K562 (cell line): ENCODE results near the gene UGT1A5. TPM values are rescaled to one million over a fixed set of nuclear protein-coding genes. Genes with fewer than 3 reads are reported as not detected.

Experiments
- ATAC-seq: fragments of 200-7000 bp; cut with Tn5 transposase; 3 replicates; pipeline ENCODE4 v1.9.1; 2020; ENCODE audit warnings: moderate library complexity
- BruUV-seq: library from RNA; stranded (reverse); fragments of 400-500 nt; replicated peaks from 2 replicates; lab custom pipeline; 2021; lab: Mats Ljungman, UMichigan
- CTCF ChIA-PET: fragments of 300-600 bp; formaldehyde crosslinking; extraction: SDS; loops from one replicate; lab custom pipeline; 2021; ENCODE audit warnings: low intra/inter-chr PET ratio; lab: Yijun Ruan, JAX
- POLR2A ChIA-PET: fragments of 300-600, 350-650 bp; sonication (Branson Sonifier 250); formaldehyde crosslinking; extraction: SDS; loops from one replicate; lab custom pipeline; 2021; ENCODE audit warnings: antibody characterized with exemption, inconsistent platforms; lab: Yijun Ruan, JAX
- DNase-seq, 4 experiments: peaks; one replicate each; pipeline versions ENCODE4 v3.0.0 to v3.0.0-alpha.2; 2011 to 2018; ENCODE audit warnings: low spot score in 3 of 4, mixed read lengths in 3 of 4; ENCODE audit errors: extremely low read depth in 1 of 4
- FAIRE-seq: peaks from 2 replicates; lab custom pipeline; 2011; peaks lifted over from hg19 to GRCh38; lab: Jason Lieb, UNC
- H2AFZ ChIP-seq: 2 replicates; pipeline ENCODE4 v1.6.0; 2011; ENCODE audit warnings: low read depth, low read length, control low read depth, inconsistent platforms
- H3K27ac ChIP-seq: fragments of 200-600 bp; 3 replicates; pipeline ENCODE4 v1.8.0; 2011; ENCODE audit warnings: low read depth, mild to moderate bottlenecking, control low read depth, inconsistent platforms, low read length, moderate library complexity, mixed read lengths; ENCODE audit errors: extremely low read depth
- H3K27me3 ChIP-seq, 2 experiments: fragments of 300-600 bp in 1 of 2; 2 replicates in 1 of 2; 3 replicates in 1 of 2; pipeline versions ENCODE4 v1.6.0 to v1.8.0; 2011; ENCODE audit warnings: inconsistent platforms in 2 of 2, low read length in 2 of 2, mild to moderate bottlenecking in 1 of 2, mixed read lengths in 1 of 2, moderate library complexity in 1 of 2; ENCODE audit not compliant: control insufficient read depth in 2 of 2, insufficient read depth in 2 of 2
- H3K36me3 ChIP-seq: fragments of 300-600 bp; 3 replicates; pipeline ENCODE4 v1.8.0; 2011; ENCODE audit warnings: mild to moderate bottlenecking, low read length, inconsistent platforms; ENCODE audit not compliant: control insufficient read depth, insufficient read depth
- H3K4me1 ChIP-seq, 2 experiments: fragments of 200-600 bp in 1 of 2; replicated peaks in 1 of 2; 2 replicates in 1 of 2; 3 replicates in 1 of 2; pipeline versions ENCODE4 v1.5.1 to v1.8.0; 2011; ENCODE audit warnings: inconsistent platforms in 2 of 2, low read length in 2 of 2, mild to moderate bottlenecking in 1 of 2, mixed read lengths in 1 of 2, moderate library complexity in 1 of 2; ENCODE audit not compliant: control insufficient read depth in 2 of 2, insufficient read depth in 2 of 2
- H3K4me2 ChIP-seq: 2 replicates; pipeline ENCODE4 v1.6.1; 2011; ENCODE audit warnings: low read length, control low read depth, inconsistent platforms, mixed read lengths; ENCODE audit not compliant: insufficient read depth
- H3K4me3 ChIP-seq: fragments of 200-600 bp; sonication (generic), shearing (Covaris generic); 2 replicates; pipeline ENCODE4 v1.5.1; 2016; ENCODE audit warnings: control low read depth, inconsistent platforms
- H3K79me2 ChIP-seq: fragments of 200-600 bp; 3 replicates; pipeline ENCODE4 v1.8.0; 2011; ENCODE audit warnings: low read length, inconsistent platforms; ENCODE audit not compliant: control insufficient read depth, insufficient read depth
- H3K9ac ChIP-seq, 2 experiments: 2 replicates each; pipeline versions ENCODE4 v1.6.0 to v1.6.1; 2011; ENCODE audit warnings: low read depth in 2 of 2, low read length in 2 of 2, control low read depth in 1 of 2, inconsistent platforms in 1 of 2, mild to moderate bottlenecking in 1 of 2, mixed read lengths in 1 of 2; ENCODE audit not compliant: insufficient read depth in 1 of 2
- H3K9me1 ChIP-seq: one replicate; pipeline ENCODE4 v1.6.0; 2011; ENCODE audit warnings: inconsistent platforms, mild to moderate bottlenecking, low read length, moderate library complexity; ENCODE audit not compliant: control insufficient read depth, insufficient read depth
- H3K9me3 ChIP-seq: replicated peaks from 2 replicates; pipeline ENCODE4 v1.5.1; 2011; ENCODE audit warnings: low read depth, low read length, inconsistent platforms; ENCODE audit not compliant: control insufficient read depth, insufficient read depth
- H4K20me1 ChIP-seq: replicated peaks from 2 replicates; pipeline ENCODE4 v1.6.1; 2011; ENCODE audit warnings: low read length, inconsistent platforms, mixed read lengths; ENCODE audit not compliant: control insufficient read depth, insufficient read depth
- KDM2B ChIP-seq: fragments of 250-450 bp; sonication (Bioruptor Pico); IDR thresholded peaks from 2 replicates; pipeline ENCODE4 v1.8.0; 2021; ENCODE audit warnings: mild to moderate bottlenecking, moderate library complexity
- KLF16 ChIP-seq: IDR thresholded peaks from 2 replicates; pipeline ENCODE4 v1.6.1; 2016; ENCODE audit warnings: antibody characterized with exemption
- RUNX1 ChIP-seq: sonication (generic); IDR thresholded peaks from 2 replicates; pipeline ENCODE4 v1.6.1; 2016; ENCODE audit warnings: antibody characterized with exemption, low read depth
- WGBS: fragments of 100-300 bp; shearing (Covaris generic); methylation state at CpG from one replicate; pipeline ENCODE4 v1.1.6; 2016; ENCODE audit warnings: low coverage, mixed read lengths; ENCODE audit not compliant: insufficient coverage; ENCODE audit errors: missing lambda C conversion rate; 5-methylcytosine and 5-hydroxymethylcytosine counted together
- in situ Hi-C: fragments of 300-500 bp; cut with MboI; formaldehyde crosslinking; loops from 4 replicates; pipeline ENCODE4 v1.15.0; 2018; ENCODE audit warnings: inconsistent platforms, mixed read lengths
- intact Hi-C: fragments of 100-400 bp; cut with micrococcal nuclease; formaldehyde crosslinking; loops from 2 replicates; pipeline ENCODE4 v1.14.2; 2022
- polyA plus RNA-seq, 8 experiments: library from polyadenylated mRNA; depleted of rRNA in 4 of 8; stranded (reverse) in 5 of 8; unstranded in 3 of 8; fragments of >200 nt; fragmentation: Nextera tagmentation in 2 of 8; fragmentation: Illumina TruSeq in 1 of 8; extraction: Ambion mirVana in 2 of 8; extraction: Trizol in 1 of 8; gene quantifications; 2 replicates each; pipeline versions ENCODE4 v1.2.1 to v1.2.3, GENCODE V29; 2011 to 2014; ENCODE audit warnings: inconsistent platforms in 1 of 8, missing spikeins in 1 of 8
- total RNA-seq, 7 experiments: library from RNA; depleted of rRNA in 6 of 7; stranded (reverse); fragments of >200 nt in 6 of 7; fragmentation: Illumina TruSeq in 2 of 7; extraction: Trizol in 2 of 7; gene quantifications; 2 replicates each; pipeline versions ENCODE4 v1.2.1 to v1.2.3, GENCODE V29; 2011 to 2021; ENCODE audit warnings: low replicate concordance in 1 of 7
- TF ChIP-seq, protein P1 (sequence below): sonication (generic); formaldehyde crosslinking; IDR thresholded peaks from 2 replicates; pipeline ENCODE4 v1.8.1; 2022; ENCODE audit warnings: missing genetic modification reagents

Gene UGT1A5
- total and polyA plus RNA-seq, 9 of the 15 experiments (the other 6 are each of a cell fraction or from before 2014, with no cell fraction given), result not detected

DNA sequence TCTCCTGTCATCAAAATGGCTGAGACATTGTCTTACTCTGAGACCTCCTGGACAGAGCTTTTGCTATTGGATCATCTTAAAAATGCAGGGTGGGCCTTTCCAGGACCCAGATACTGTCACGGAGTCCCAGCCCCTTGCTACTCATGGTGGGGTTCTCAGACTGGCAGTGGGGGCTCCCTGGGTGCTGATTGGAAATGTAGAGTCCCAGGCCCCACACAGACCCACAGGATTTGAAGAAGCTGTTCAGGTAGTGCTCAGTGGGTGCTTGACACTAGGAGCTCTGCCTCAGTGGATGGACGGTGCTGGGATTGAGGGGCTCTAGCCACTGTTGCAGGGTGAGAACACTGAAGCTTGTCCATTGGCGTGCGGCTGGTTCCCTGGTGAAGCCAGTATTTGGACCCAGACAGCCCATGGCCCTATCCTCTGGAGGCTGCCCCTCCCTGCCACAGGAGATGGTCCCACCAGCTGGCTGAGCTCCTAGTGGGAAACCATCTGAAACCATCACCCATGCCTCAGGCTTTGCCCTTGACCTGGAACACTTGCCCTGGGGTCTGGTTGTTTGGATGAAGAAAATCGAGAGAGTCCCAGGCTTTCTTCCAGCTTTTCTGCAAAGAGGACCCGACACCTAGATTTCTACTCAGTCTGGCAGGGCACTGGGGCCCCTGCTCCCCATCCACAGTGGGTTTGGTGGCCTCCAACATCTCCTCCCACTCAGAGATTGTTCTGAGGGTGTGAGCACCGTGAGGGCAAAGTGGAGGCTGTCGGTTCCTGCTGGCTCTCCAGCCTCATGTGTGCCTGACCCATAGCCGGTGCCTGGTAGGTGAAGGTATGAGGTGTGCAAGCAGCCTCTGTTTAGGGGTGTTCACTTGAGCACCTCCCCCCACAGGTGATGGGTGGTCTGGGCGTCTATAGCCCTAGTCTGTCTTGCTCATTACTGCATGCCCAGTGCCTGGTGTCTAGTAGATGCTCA is 95.5 kb downstream of the UGT1A5 start:
- Histone ChIP-seq H3K79me2 (no peaks in the 10 kb centered on the region), H3K9me1 (no peaks in the 10 kb centered on the region), H3K4me2 (no peak overlapping the region), H3K9ac (no peak overlapping the region), H3K4me1 (no peaks in the 10 kb centered on the region)
- POLR2A ChIA-PET, result no interaction called here
- no peak for ATAC-seq
- TF ChIP-seq RUNX1, result no peak
- TF ChIP-seq, protein P1, sequence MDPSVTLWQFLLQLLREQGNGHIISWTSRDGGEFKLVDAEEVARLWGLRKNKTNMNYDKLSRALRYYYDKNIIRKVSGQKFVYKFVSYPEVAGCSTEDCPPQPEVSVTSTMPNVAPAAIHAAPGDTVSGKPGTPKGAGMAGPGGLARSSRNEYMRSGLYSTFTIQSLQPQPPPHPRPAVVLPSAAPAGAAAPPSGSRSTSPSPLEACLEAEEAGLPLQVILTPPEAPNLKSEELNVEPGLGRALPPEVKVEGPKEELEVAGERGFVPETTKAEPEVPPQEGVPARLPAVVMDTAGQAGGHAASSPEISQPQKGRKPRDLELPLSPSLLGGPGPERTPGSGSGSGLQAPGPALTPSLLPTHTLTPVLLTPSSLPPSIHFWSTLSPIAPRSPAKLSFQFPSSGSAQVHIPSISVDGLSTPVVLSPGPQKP, result no peak
- TF ChIP-seq KLF16, result no peak
- no peak for TF ChIP-seq KDM2B (CRISPR knock-in tag)
- TF ChIP-seq, all 486 proteins: peak for 0
- in situ Hi-C loops (no loop called here), intact Hi-C loops (no loop called here)
- H3K36me3 ChIP-seq, result no peaks in the 10 kb centered on the region
- no peak overlapping the region for H3K27ac ChIP-seq
- CTCF ChIA-PET, result no interaction called here
- DNase-seq, result no peak
- no peaks in the 10 kb centered on the region for H4K20me1 ChIP-seq
- 1% methylated on average over 8 of the region's 10 CpGs for WGBS
- FAIRE-seq, result no peak
- no peak overlapping the region for H2AFZ ChIP-seq
- H3K9me3 ChIP-seq, result no peaks in the 10 kb centered on the region
- H3K27me3 ChIP-seq, result peaks cover 2 to 32% of the 10 kb centered on the region in 2 experiments; a peak in 2 of 5 replicates
- BruUV-seq, result no TSS peak
- no peak overlapping the region for H3K4me3 ChIP-seq
